H9 (cell line): ENCODE results near the gene OSTN. TPM values are rescaled to one million over a fixed set of nuclear protein-coding genes. Genes with fewer than 3 reads are reported as not detected.
"Not testable (repeated sequence)": the region's sequence is repeated elsewhere in the genome, so short reads cannot be mapped to it uniquely, and the experiment has no call there.

Experiments used
- DNase-seq: peaks from one replicate; pipeline ENCODE4 v3.0.0-alpha.2; 2017
- H2AFZ ChIP-seq: one replicate; pipeline ENCODE4 v1.6.1; 2013; ENCODE audit warnings: mild to moderate bottlenecking, low read length, control low read depth, moderate library complexity
- H2AK5ac ChIP-seq: 2 replicates; pipeline ENCODE4 v1.6.1; 2013; ENCODE audit warnings: low read length, control low read depth, mixed read lengths; ENCODE audit not compliant: insufficient read length
- H2BK120ac ChIP-seq: one replicate; pipeline ENCODE4 v1.6.1; 2013; ENCODE audit warnings: low read depth, mild to moderate bottlenecking, low read length, control low read depth, inconsistent platforms; ENCODE audit not compliant: poor library complexity, severe bottlenecking
- H2BK12ac ChIP-seq: 2 replicates; pipeline ENCODE4 v1.6.1; 2013; ENCODE audit warnings: low read length, control low read depth, mixed read lengths, low read depth; ENCODE audit not compliant: insufficient read length
- H2BK15ac ChIP-seq: 2 replicates; pipeline ENCODE4 v1.6.1; 2013; ENCODE audit warnings: low read depth, low read length, control low read depth
- H2BK20ac ChIP-seq: one replicate; pipeline ENCODE4 v1.6.1; 2013; ENCODE audit warnings: low read depth, mild to moderate bottlenecking, low read length, control low read depth, inconsistent platforms; ENCODE audit not compliant: poor library complexity, severe bottlenecking
- H2BK5ac ChIP-seq: 2 replicates; pipeline ENCODE4 v1.6.1; 2013; ENCODE audit warnings: low read length, control low read depth, mixed read lengths; ENCODE audit not compliant: insufficient read length
- H3K14ac ChIP-seq: 2 replicates; pipeline ENCODE4 v1.6.1; 2013; ENCODE audit warnings: low read length, control low read depth; ENCODE audit not compliant: insufficient read depth
- H3K18ac ChIP-seq: 2 replicates; pipeline ENCODE4 v1.6.1; 2013; ENCODE audit warnings: low read depth, mild to moderate bottlenecking, mixed read lengths, low read length, control low read depth; ENCODE audit not compliant: insufficient read length
- H3K23ac ChIP-seq: 2 replicates; pipeline ENCODE4 v1.6.1; 2013; ENCODE audit warnings: low read length, control low read depth, mixed read lengths, low read depth; ENCODE audit not compliant: insufficient read length
- H3K23me2 ChIP-seq: 2 replicates; pipeline ENCODE4 v1.6.1; 2013; ENCODE audit warnings: low read depth, mild to moderate bottlenecking, mixed read lengths, low read length, control low read depth; ENCODE audit not compliant: insufficient read length, poor library complexity, severe bottlenecking
- H3K27ac ChIP-seq: 2 replicates; pipeline ENCODE4 v1.5.1; 2013; ENCODE audit warnings: low read length, control low read depth, mixed read lengths, low read depth; ENCODE audit not compliant: insufficient read length
- H3K27me3 ChIP-seq: 2 replicates; pipeline ENCODE4 v1.6.1; 2013; ENCODE audit warnings: low read length, control low read depth, inconsistent platforms; ENCODE audit not compliant: insufficient read depth
- H3K4ac ChIP-seq: 2 replicates; pipeline ENCODE4 v1.6.1; 2013; ENCODE audit warnings: low read depth, mild to moderate bottlenecking, control low read depth, inconsistent platforms, low read length, moderate library complexity
- H3K4me1 ChIP-seq: 2 replicates; pipeline ENCODE4 v1.6.1; 2013; ENCODE audit warnings: low read length, control low read depth, inconsistent platforms; ENCODE audit not compliant: insufficient read depth
- H3K4me2 ChIP-seq: 2 replicates; pipeline ENCODE4 v1.6.1; 2013; ENCODE audit warnings: low read length, control low read depth, mixed read lengths; ENCODE audit not compliant: insufficient read length, insufficient read depth
- H3K56ac ChIP-seq: 2 replicates; pipeline ENCODE4 v1.6.1; 2013; ENCODE audit warnings: low read depth, mild to moderate bottlenecking, mixed read lengths, low read length, control low read depth; ENCODE audit not compliant: insufficient read length
- H3K79me1 ChIP-seq: 2 replicates; pipeline ENCODE4 v1.6.1; 2013; ENCODE audit warnings: low read depth, mild to moderate bottlenecking, moderate library complexity, low read length, control low read depth, inconsistent platforms; ENCODE audit not compliant: insufficient read depth, poor library complexity, severe bottlenecking
- H3K79me2 ChIP-seq: 2 replicates; pipeline ENCODE4 v1.6.1; 2013; ENCODE audit warnings: low read length, control low read depth, inconsistent platforms; ENCODE audit not compliant: insufficient read depth
- H3K9ac ChIP-seq: 2 replicates; pipeline ENCODE4 v1.6.1; 2013; ENCODE audit warnings: low read length, control low read depth, mixed read lengths; ENCODE audit not compliant: insufficient read length; ENCODE audit errors: extremely low read depth
- H3K9me3 ChIP-seq: one replicate; pipeline ENCODE4 v1.6.1; 2013; ENCODE audit warnings: low read depth, low read length, inconsistent platforms; ENCODE audit not compliant: control insufficient read depth
- H3T11ph ChIP-seq: one replicate; pipeline ENCODE4 v1.6.1; 2013; ENCODE audit warnings: mild to moderate bottlenecking, low read length, control low read depth, inconsistent platforms
- H4K20me1 ChIP-seq: one replicate; pipeline ENCODE4 v1.6.1; 2013; ENCODE audit not compliant: control insufficient read depth, insufficient read length, insufficient read depth
- H4K5ac ChIP-seq: 2 replicates; pipeline ENCODE4 v1.6.1; 2013; ENCODE audit warnings: low read depth, mild to moderate bottlenecking, mixed read lengths, low read length, control low read depth; ENCODE audit not compliant: insufficient read length
- H4K8ac ChIP-seq: replicated peaks from 2 replicates; pipeline ENCODE4 v1.6.1; 2013; ENCODE audit warnings: low read length, control low read depth, mixed read lengths, low read depth; ENCODE audit not compliant: insufficient read length
- H4K91ac ChIP-seq: 2 replicates; pipeline ENCODE4 v1.6.1; 2013; ENCODE audit warnings: low read depth, mild to moderate bottlenecking, moderate library complexity, mixed read lengths, low read length, control low read depth; ENCODE audit not compliant: insufficient read length
- H3K27ac Mint-ChIP-seq, 3 experiments: 2 replicates in 2 of 3; 3 replicates in 1 of 3; pipeline ENCODE4 v1.8.0; 2020 to 2021; ENCODE audit warnings: mixed read lengths in 3 of 3, mild to moderate bottlenecking in 1 of 3, moderate library complexity in 1 of 3
- H3K27me3 Mint-ChIP-seq: 2 replicates; pipeline ENCODE4 v1.8.0; 2021; ENCODE audit warnings: low read depth, mild to moderate bottlenecking, moderate library complexity, mixed read lengths
- H3K36me3 Mint-ChIP-seq, 3 experiments: 2 replicates in 2 of 3; 3 replicates in 1 of 3; pipeline ENCODE4 v1.8.0; 2020 to 2021; ENCODE audit warnings: low read depth in 3 of 3, mixed read lengths in 3 of 3; ENCODE audit not compliant: insufficient read depth in 1 of 3
- H3K4me1 Mint-ChIP-seq, 2 experiments: 2 replicates each; pipeline ENCODE4 v1.8.0; 2020; ENCODE audit warnings: mixed read lengths in 2 of 2
- H3K4me3 Mint-ChIP-seq, 2 experiments: 2 replicates in 1 of 2; 3 replicates in 1 of 2; pipeline ENCODE4 v1.8.0; 2020 to 2021; ENCODE audit warnings: mild to moderate bottlenecking in 2 of 2, mixed read lengths in 2 of 2, moderate library complexity in 1 of 2
- H3K9me3 Mint-ChIP-seq, 2 experiments: 2 replicates in 1 of 2; 3 replicates in 1 of 2; pipeline ENCODE4 v1.8.0; 2020; ENCODE audit warnings: mild to moderate bottlenecking in 2 of 2, mixed read lengths in 2 of 2, moderate library complexity in 1 of 2
- CTCF ChIP-seq: fragments of 200-600 bp; sonication (generic); conservative IDR thresholded peaks from 3 replicates; pipeline ENCODE4 v1.8.0; 2021; ENCODE audit warnings: antibody characterized with exemption, mild to moderate bottlenecking
- WGBS: extraction: QIAGEN DNeasy Blood & Tissue Kit; methylation state at CpG from one replicate; pipeline ENCODE4 v1.1.7; 2013; ENCODE audit warnings: missing lambda C conversion rate, low lambda C conversion rate, mixed read lengths; ENCODE audit not compliant: insufficient read length; ENCODE audit errors: extremely low coverage; 5-methylcytosine and 5-hydroxymethylcytosine counted together
- total RNA-seq: library from RNA; stranded (reverse); gene quantifications from 2 replicates; pipeline ENCODE4 v1.2.1, GENCODE V29; 2021

Gene OSTN
- total RNA-seq, 1 experiment from 2014 or later = 0.07 TPM

- Mint-ChIP-seq H3K4me3 (no peak overlapping the region), H3K27me3 (no peaks in the 10 kb centered on the region), H3K9me3 (peaks cover 0 to 3% of the 10 kb centered on the region in 2 experiments; a peak in 2 of 5 replicates), H3K36me3 (peaks cover 0 to 7% (median 0%) of the 10 kb centered on the region in 3 experiments; a peak in 1 of 7 replicates), H3K4me1 (peaks cover 7 to 10% of the 10 kb centered on the region in 2 experiments; a peak in 3 of 4 replicates), H3K27ac (no peak overlapping the region)
- Histone ChIP-seq H3K9ac (no peak overlapping the region), H3K18ac (no peak overlapping the region), H3K4me2 (no peak overlapping the region), H2AFZ (no peak overlapping the region), H4K91ac (no peak overlapping the region), H4K5ac (no peak overlapping the region), H3K79me2 (no peaks in the 10 kb centered on the region), H3K4me1 (no peaks in the 10 kb centered on the region), H4K20me1 (no peaks in the 10 kb centered on the region), H3K79me1 (no peaks in the 10 kb centered on the region), H3K14ac (no peak overlapping the region), H3K9me3 (no peaks in the 10 kb centered on the region), H3K56ac (no peak overlapping the region), H3T11ph (no peak overlapping the region), H4K8ac (no peak overlapping the region), H3K23me2 (no peaks in the 10 kb centered on the region), H2BK20ac (no peak overlapping the region), H3K27ac (no peak overlapping the region), H2BK15ac (no peak overlapping the region), H2BK5ac (no peak overlapping the region), H2BK12ac (no peak overlapping the region), H2AK5ac (no peak overlapping the region), H3K4ac (no peak overlapping the region), H3K23ac (no peak overlapping the region), H2BK120ac (no peak overlapping the region), H3K27me3 (no peaks in the 10 kb centered on the region)
- DNase-seq = no peak
- no peak for TF ChIP-seq CTCF
- no CpG with 5 or more reads among the region's 5 CpGs for WGBS
Observed at GRCh38 chr3:191269289-191270085, 70.4 kb downstream of the OSTN start.

- not testable (repeated sequence) for H3K36me3 Mint-ChIP-seq, H3K4ac ChIP-seq, H3K56ac ChIP-seq, H3K23ac ChIP-seq, H3K14ac ChIP-seq, H3K4me1 Mint-ChIP-seq, H2AK5ac ChIP-seq, H4K20me1 ChIP-seq, H3K4me2 ChIP-seq, H3K27ac Mint-ChIP-seq, H3K79me1 ChIP-seq, H3K9me3 Mint-ChIP-seq, H4K91ac ChIP-seq, H2BK12ac ChIP-seq, H3K4me1 ChIP-seq, DNase-seq, H2BK120ac ChIP-seq, H3K23me2 ChIP-seq, H3K27me3 ChIP-seq, H4K5ac ChIP-seq, H3K4me3 Mint-ChIP-seq, H3K79me2 ChIP-seq, H3T11ph ChIP-seq, H4K8ac ChIP-seq, H2BK15ac ChIP-seq, H3K9me3 ChIP-seq, H3K9ac ChIP-seq, H3K18ac ChIP-seq, H2AFZ ChIP-seq, H2BK5ac ChIP-seq, H3K27me3 Mint-ChIP-seq, H3K27ac ChIP-seq, H2BK20ac ChIP-seq
- WGBS = no CpG with 5 or more reads among the region's 14 CpGs
Observed at GRCh38 chr3:191275244-191275643, 76.2 kb downstream of the OSTN start.
